CD14-positive monocyte (primary cell): ENCODE data around the gene MYO3B. TPM values are rescaled to one million over a fixed set of nuclear protein-coding genes. Genes with fewer than 3 reads are reported as not detected.

Experiments
- DNase-seq, 3 donors: peaks; one replicate each; pipeline ENCODE4 v3.0.0-alpha.2; 2011 to 2022
- H2AFZ ChIP-seq: 2 replicates; pipeline ENCODE4 v1.6.0; 2012; ENCODE audit warnings: mild to moderate bottlenecking, low read depth, low read length, inconsistent platforms; ENCODE audit not compliant: insufficient read depth, poor library complexity, severe bottlenecking
- H3K27ac ChIP-seq, 2 donors: 1 replicate in 1 of 2; 2 replicates in 1 of 2; pipeline ENCODE4 v1.5.1; 2012 to 2013; ENCODE audit warnings: low read length in 2 of 2, control low read depth in 1 of 2, inconsistent platforms in 1 of 2, low read depth in 1 of 2, mild to moderate bottlenecking in 1 of 2
- H3K27me3 ChIP-seq, 2 donors: one replicate each; pipeline versions ENCODE4 v1.6.0 to v1.6.1; 2011 to 2013; ENCODE audit warnings: low read length in 2 of 2; ENCODE audit not compliant: control insufficient read depth in 2 of 2, insufficient read depth in 2 of 2
- H3K36me3 ChIP-seq, 2 donors: replicated peaks in 1 of 2; 1 replicate in 1 of 2; 2 replicates in 1 of 2; pipeline versions ENCODE4 v1.5.1 to v1.6.1; 2012 to 2013; ENCODE audit warnings: low read length in 2 of 2, control low read depth in 1 of 2, inconsistent platforms in 1 of 2, mild to moderate bottlenecking in 1 of 2; ENCODE audit not compliant: insufficient read depth in 2 of 2, control insufficient read depth in 1 of 2
- H3K4me1 ChIP-seq, 2 donors: 1 replicate in 1 of 2; 2 replicates in 1 of 2; pipeline versions ENCODE4 v1.5.1 to v1.6.1; 2012 to 2013; ENCODE audit warnings: low read length in 2 of 2, control low read depth in 1 of 2, inconsistent platforms in 1 of 2, mild to moderate bottlenecking in 1 of 2, moderate library complexity in 1 of 2; ENCODE audit not compliant: insufficient read depth in 2 of 2, control insufficient read depth in 1 of 2
- H3K4me2 ChIP-seq: replicated peaks from 2 replicates; pipeline ENCODE3; 2012; ENCODE audit warnings: low read length, moderate library complexity, mild to moderate bottlenecking; ENCODE audit not compliant: poor library complexity, severe bottlenecking; ENCODE audit errors: extremely low read depth
- H3K4me3 ChIP-seq, 3 experiments: fragments of 200-600 bp in 1 of 3; sonication (generic) in 1 of 3; replicated peaks in 1 of 3; 1 replicate in 2 of 3; 2 replicates in 1 of 3; pipeline ENCODE4 v1.5.1; 2011 to 2013; ENCODE audit warnings: low read length in 3 of 3, mild to moderate bottlenecking in 3 of 3, control low read depth in 2 of 3, low read depth in 2 of 3, inconsistent platforms in 1 of 3, moderate library complexity in 1 of 3
- H3K79me2 ChIP-seq: 2 replicates; pipeline ENCODE4 v1.6.0; 2012; ENCODE audit warnings: mild to moderate bottlenecking, control low read depth, inconsistent platforms, low read length, moderate library complexity; ENCODE audit not compliant: insufficient read depth
- H3K9ac ChIP-seq: 2 replicates; pipeline ENCODE4 v1.6.0; 2017; ENCODE audit warnings: low read length, mild to moderate bottlenecking; ENCODE audit not compliant: insufficient read depth, poor library complexity, severe bottlenecking
- H3K9me3 ChIP-seq, 2 donors: replicated peaks in 1 of 2; 1 replicate in 1 of 2; 2 replicates in 1 of 2; pipeline versions ENCODE4 v1.5.1 to v1.6.1; 2012 to 2013; ENCODE audit warnings: low read length in 2 of 2, control low read depth in 1 of 2; ENCODE audit not compliant: control insufficient read depth in 1 of 2, insufficient read depth in 1 of 2
- H4K20me1 ChIP-seq: 2 replicates; pipeline ENCODE4 v1.6.0; 2012; ENCODE audit warnings: mild to moderate bottlenecking, low read length, control low read depth, moderate library complexity; ENCODE audit not compliant: insufficient read depth
- H3K27ac Mint-ChIP-seq, 7 donors: one replicate each; pipeline ENCODE4 v1.8.0; 2020; ENCODE audit warnings: mild to moderate bottlenecking in 7 of 7, mixed read lengths in 7 of 7, moderate library complexity in 6 of 7, inconsistent platforms in 2 of 7
- H3K27me3 Mint-ChIP-seq, 3 donors: one replicate each; pipeline ENCODE4 v1.8.0; 2021 to 2022; ENCODE audit warnings: low read depth in 3 of 3, mild to moderate bottlenecking in 3 of 3, mixed read lengths in 3 of 3, moderate library complexity in 3 of 3, inconsistent platforms in 1 of 3
- H3K36me3 Mint-ChIP-seq, 2 donors: one replicate each; pipeline ENCODE4 v1.8.0; 2020; ENCODE audit warnings: mixed read lengths in 2 of 2, inconsistent platforms in 1 of 2, mild to moderate bottlenecking in 1 of 2
- H3K4me1 Mint-ChIP-seq: one replicate; pipeline ENCODE4 v1.8.0; 2020; ENCODE audit warnings: mild to moderate bottlenecking, mixed read lengths
- H3K4me3 Mint-ChIP-seq, 2 donors: one replicate each; pipeline ENCODE4 v1.8.0; 2020; ENCODE audit warnings: mild to moderate bottlenecking in 2 of 2, mixed read lengths in 2 of 2, moderate library complexity in 1 of 2
- H3K9me3 Mint-ChIP-seq, 7 donors: one replicate each; pipeline ENCODE4 v1.8.0; 2020 to 2022; ENCODE audit warnings: mixed read lengths in 7 of 7, mild to moderate bottlenecking in 6 of 7, moderate library complexity in 6 of 7, inconsistent platforms in 2 of 7
- CTCF ChIP-seq: fragments of 200-600 bp; IDR thresholded peaks from one replicate; pipeline ENCODE4 v1.8.0; 2022; ENCODE audit warnings: antibody characterized with exemption, mild to moderate bottlenecking
- WGBS: methylation state at CpG from one replicate; pipeline ENCODE4 v1.1.5; 2013; ENCODE audit warnings: missing lambda C conversion rate; ENCODE audit not compliant: insufficient coverage; 5-methylcytosine and 5-hydroxymethylcytosine counted together
- intact Hi-C, 2 donors: fragments of 100-400 bp; cut with micrococcal nuclease; formaldehyde crosslinking; loops; one replicate each; pipeline versions ENCODE4 v1.15.0 to v1.15.1; 2023
- polyA plus RNA-seq, 3 donors: library from polyadenylated mRNA; depleted of rRNA in 1 of 3; unstranded in 2 of 3; stranded (reverse) in 1 of 3; fragments of 300-500 nt in 2 of 3; fragments of >200 nt in 1 of 3; fragmentation: Illumina TruSeq in 2 of 3; gene quantifications; 1 replicate in 2 of 3; 2 replicates in 1 of 3; pipeline ENCODE4 v1.2.3, GENCODE V29; 2012 to 2021

MYO3B gene
- polyA plus RNA-seq, 3 donors, result not detected

- Histone ChIP-seq H4K20me1 (no peaks in the 10 kb centered on the region), H3K4me3 (no peak overlapping the region), H3K4me2 (no peak overlapping the region), H3K9me3 (peaks cover 0 to 3% of the 10 kb centered on the region in 2 donors), H2AFZ (no peak overlapping the region), H3K79me2 (no peaks in the 10 kb centered on the region), H3K9ac (no peak overlapping the region), H3K27ac (no peak overlapping the region), H3K36me3 (no peaks in the 10 kb centered on the region), H3K4me1 (no peaks in the 10 kb centered on the region), H3K27me3 (no peaks in the 10 kb centered on the region)
- Mint-ChIP-seq H3K36me3 (no peaks in the 10 kb centered on the region), H3K27me3 (peaks cover 0 to 6% (median 0%) of the 10 kb centered on the region in 3 donors), H3K9me3 (peaks cover 0 to 20% (median 10%) of the 10 kb centered on the region in 7 donors), H3K4me1 (no peaks in the 10 kb centered on the region), H3K27ac (no peak overlapping the region), H3K4me3 (no peak overlapping the region)
- WGBS, result no CpG with 5 or more reads among the region's 1 CpG
- no peak for TF ChIP-seq CTCF
- intact Hi-C loops, result no loop called here
- no peak for DNase-seq
These were observed 110.9 kb downstream of the MYO3B start for GRCh38 chr2:170288859-170289258.

- DNase-seq, result no peak
- Mint-ChIP-seq H3K36me3 (no peaks in the 10 kb centered on the region), H3K4me3 (no peak overlapping the region), H3K27me3 (peaks cover 0 to 5% (median 0%) of the 10 kb centered on the region in 3 donors), H3K27ac (no peak overlapping the region), H3K4me1 (no peaks in the 10 kb centered on the region), H3K9me3 (peaks cover 0 to 22% (median 10%) of the 10 kb centered on the region in 7 donors)
- Histone ChIP-seq H4K20me1 (no peaks in the 10 kb centered on the region), H3K9ac (no peak overlapping the region), H3K36me3 (no peaks in the 10 kb centered on the region), H3K27ac (no peak overlapping the region), H3K4me2 (no peak overlapping the region), H3K9me3 (peaks cover 0 to 3% of the 10 kb centered on the region in 2 donors), H3K27me3 (no peaks in the 10 kb centered on the region), H3K4me3 (no peak overlapping the region), H3K4me1 (no peaks in the 10 kb centered on the region), H3K79me2 (no peaks in the 10 kb centered on the region), H2AFZ (no peak overlapping the region)
- intact Hi-C loops, result no loop called here
- no peak for TF ChIP-seq CTCF
- WGBS, result no CpG with 5 or more reads among the region's 1 CpG
These were observed 113.5 kb downstream of the MYO3B start for GRCh38 chr2:170291474-170291873.
